HG02642 (cell line): ENCODE measurements around the gene LGMN.
"Not testable (repeated sequence)": the region's sequence is repeated elsewhere in the genome, so short reads cannot be mapped to it uniquely, and the experiment has no call there.

Experiments
- ATAC-seq: cut with Tn5 transposase; IDR thresholded peaks from one replicate; pipeline ENCODE4 v1.9.1; 2021; ENCODE audit warnings: mild to moderate bottlenecking; ENCODE audit not compliant: unreplicated experiment, poor library complexity

The LGMN gene

GRCh38 chr14:92748259-92749016, at the start of gene LGMN:
TSS of gene LGMN (minus strand) at chr14:92748627. CDS start at chr14:92732786, 15,841 bp downstream.
- peak; percentile 85 for ATAC-seq

DNA sequence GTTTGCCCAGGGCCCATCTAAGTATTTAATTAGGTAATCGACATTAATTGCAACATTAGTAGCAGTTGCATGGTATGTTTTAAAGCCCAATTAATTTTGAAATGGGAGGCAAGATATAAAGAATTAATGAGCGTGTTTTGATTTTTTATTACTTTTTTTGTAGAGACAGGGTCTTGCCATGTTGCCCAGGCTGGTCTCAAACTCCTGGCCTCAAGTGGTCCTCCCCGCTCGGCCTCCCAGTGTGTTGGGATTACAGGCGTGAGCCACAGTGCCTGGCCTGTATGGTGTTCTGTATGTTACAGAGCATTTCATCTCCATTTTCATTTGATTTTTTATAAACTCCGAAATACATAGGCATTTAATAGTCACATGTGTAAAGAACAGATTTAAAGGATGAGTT, 46.5 kb upstream of the LGMN start:
- no peak for ATAC-seq

- ATAC-seq = peak; percentile 7
These were observed 46.1 kb upstream of the LGMN start for GRCh38 chr14:92794547-92794941.

DNA sequence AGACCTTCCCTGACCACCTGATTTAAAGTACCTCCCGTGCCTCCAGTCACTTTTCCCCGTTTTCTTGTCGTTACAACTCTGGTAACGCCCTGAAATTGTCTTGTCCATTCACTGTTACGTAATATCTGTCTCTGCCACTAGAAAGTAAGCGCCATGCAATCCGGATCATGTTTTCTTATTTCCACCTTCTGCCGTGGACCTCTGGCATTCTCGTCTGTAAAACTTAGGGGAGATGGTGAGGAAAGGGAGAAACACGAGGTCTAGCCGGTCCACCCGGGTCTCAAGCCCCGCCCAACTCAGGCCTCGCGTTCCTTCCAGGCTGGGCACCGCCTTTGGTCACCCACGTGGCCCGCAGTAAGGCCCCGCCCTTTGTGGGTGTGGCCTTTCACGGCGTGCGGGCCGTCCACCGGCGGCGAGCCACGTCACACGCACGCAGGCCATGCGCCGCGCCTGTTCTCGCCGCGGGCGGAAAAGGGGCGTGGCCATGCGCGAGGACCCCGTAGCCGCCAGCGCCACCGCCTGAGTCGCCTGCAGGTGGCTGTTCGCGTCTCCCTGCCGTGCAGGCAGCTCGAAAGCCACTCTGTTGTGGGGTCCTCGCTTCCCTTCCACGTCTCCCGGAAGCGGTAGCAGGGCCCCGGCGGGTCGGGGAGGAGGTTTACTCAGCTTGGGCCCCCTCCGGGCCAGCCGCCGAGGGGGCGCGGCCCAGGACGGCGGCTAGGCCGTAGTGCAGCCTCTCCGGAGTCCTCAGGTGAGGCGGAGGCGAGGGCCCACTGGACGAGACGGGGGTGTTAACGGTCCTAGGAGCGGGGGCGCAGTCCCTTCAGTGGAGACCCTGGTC, 45.5 kb upstream of the LGMN start, which contains the start of gene GOLGA5:
Gene GOLGA5 (plus strand): TSS at position 597 of the 838 bp plus-strand sequence. CDS start 3,133 bp downstream, outside the sequence.
- ATAC-seq = peak; percentile 95

DNA sequence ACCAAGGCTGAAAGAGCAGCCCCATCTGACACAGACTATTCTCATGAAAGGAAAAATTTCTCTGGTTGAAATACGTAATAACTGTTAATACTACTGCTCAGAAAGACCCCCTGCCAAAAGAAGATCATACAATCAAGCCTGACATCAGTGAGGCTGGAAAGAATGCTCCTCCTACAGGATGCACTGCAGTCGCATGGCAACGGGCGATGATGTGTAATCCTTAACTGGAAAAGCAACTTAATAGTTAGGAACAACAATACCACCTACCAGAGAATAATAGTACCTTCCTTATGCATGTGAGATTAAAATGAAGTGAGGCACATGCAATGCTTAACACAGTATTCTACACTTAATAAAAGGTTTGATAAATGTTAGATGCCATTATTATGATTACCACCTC, 44.5 kb upstream of the LGMN start:
- no peak for ATAC-seq

- no peak for ATAC-seq
These were observed 41.1 kb upstream of the LGMN start for GRCh38 chr14:92789457-92790089.

- ATAC-seq = no peak
These were observed 39.1 kb upstream of the LGMN start for GRCh38 chr14:92787554-92787953.

DNA sequence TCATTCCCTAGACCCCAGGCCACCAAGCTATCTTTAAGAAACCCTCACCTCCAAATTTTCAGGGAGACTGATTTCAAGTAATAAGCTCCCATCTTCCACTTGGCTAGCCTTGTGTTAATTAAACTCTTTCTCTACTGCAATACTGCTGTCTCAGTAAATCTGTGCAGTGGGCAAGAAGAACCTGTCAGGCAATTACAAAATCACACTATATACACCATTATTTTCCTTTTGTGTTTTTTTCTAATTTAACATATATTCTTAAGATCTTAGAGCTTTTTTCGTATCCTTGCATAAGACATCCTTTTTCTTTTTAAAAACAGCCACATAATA, 38.0 kb upstream of the LGMN start:
- ATAC-seq = no peak

GRCh38 chr14:92785667-92786426, 37.4 kb upstream of the LGMN start:
- ATAC-seq = no peak

GRCh38 chr14:92783813-92784431, 35.5 kb upstream of the LGMN start:
- peak; percentile 43 for ATAC-seq

DNA sequence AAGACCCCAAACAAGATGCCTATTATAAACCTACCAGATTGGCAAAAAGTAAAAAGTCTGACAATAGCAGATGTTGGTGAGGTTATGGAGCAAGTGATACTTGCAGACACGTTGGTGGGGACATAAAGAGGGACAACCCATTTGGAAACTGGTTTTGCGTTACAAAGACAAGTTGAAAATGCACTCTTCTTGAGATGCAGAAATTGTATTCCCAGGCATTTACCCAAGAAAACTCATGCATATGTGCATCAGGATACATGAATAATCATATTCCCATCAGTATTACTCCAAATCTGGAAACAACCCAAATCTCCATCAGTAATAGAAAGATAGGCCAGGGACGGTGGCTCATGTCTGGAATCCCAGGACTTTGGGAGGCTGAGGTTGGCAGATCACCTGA, 32.9 kb upstream of the LGMN start:
- ATAC-seq = no peak

DNA sequence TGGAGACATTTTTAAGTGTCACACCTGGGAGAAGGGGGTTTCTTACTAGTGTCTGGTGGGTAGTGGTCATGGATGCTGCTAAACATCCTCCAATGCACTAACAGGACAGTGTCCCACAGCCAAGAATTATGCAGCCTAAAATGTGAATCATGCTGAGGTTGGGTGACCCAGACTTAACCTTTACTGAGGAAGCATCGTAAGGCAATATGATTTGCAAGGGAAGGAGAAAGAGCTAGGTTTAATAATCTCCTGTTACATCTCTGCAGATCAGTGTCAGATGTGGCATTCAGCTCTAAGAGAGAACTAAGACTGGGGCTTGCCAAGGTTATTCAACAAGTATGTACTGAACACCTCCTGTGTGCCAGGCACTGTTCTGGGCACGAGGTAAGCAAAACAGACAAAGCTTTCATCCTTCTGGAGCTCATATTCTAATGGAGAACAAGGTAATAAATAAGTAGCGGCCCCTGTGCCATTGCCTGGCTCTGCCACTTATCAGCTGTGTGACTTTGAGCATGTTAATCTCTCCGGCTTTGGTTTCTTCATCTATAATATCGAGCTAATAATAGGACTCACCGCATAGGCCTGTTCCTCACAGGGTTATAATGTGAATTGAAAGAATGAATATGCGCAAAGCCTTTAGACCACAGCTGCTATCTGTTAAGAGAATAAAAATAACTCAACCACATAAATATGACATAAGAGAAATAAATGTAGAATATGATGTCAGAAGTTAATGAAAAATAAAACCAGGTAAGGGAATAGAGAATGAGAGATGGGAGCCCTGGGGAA, 32.2 kb upstream of the LGMN start:
- ATAC-seq = no peak

GRCh38 chr14:92778868-92779565, 30.6 kb upstream of the LGMN start:
- not testable (repeated sequence) for ATAC-seq

DNA sequence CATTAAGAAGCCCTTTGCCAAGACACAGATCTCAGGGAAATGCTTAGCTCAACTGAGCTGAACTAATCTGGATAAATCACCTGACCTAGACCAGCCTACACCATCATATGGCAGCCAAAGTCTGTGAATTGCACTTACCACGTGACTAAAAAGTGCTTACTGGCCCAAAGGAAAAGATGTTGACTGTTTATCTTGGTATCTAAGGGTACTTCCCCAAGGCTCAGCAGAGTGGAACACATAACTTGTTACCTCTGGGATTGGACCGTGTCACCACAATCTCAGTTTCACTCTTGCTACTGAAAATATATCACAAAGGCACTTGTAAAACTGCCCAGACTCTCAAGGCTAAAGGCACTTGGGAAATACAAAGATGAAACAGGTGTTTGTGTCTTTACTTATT, 26.9 kb upstream of the LGMN start:
- peak; percentile 94 for ATAC-seq

- no peak for ATAC-seq
These were observed 26.1 kb upstream of the LGMN start for GRCh38 chr14:92774572-92774971.

DNA sequence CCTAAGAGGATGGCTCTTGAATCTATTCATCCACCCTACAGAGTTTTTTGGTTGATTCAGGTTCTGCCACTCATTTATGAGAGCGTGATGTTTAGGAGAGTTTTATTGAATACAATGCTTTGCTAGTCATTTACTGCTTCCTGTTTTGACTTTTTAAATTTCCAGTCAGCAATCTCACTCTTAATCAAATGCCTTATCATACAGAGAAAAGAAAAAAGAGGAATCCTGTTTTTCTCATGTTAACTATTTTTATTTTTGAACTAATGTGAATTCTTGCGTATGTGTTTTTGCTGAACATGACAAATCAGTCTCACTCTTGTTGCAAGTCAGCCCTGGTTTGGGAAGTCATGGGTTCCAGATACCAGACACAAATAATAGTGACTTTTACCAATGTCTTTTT, 22.1 kb upstream of the LGMN start:
- no peak for ATAC-seq

DNA sequence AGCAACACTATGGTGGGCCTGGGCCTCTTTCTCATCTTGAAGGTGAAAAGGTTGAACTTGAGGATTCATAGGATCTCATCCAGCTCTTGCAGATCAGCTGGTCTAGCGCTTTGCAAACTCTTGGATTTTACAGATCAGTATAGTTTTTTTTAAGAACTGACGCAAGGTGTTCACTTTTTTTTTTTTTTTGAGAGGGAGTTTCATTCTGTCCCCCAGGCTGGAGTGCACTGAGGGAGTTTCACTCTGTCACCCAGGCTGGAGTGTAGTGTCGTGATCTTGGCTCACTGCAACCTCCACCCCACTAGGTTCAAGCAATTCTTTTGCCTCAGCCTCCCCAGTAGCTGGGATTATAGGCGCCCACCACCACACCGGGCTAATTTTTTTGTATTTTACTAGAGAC, 20.4 kb upstream of the LGMN start:
- ATAC-seq = no peak

DNA sequence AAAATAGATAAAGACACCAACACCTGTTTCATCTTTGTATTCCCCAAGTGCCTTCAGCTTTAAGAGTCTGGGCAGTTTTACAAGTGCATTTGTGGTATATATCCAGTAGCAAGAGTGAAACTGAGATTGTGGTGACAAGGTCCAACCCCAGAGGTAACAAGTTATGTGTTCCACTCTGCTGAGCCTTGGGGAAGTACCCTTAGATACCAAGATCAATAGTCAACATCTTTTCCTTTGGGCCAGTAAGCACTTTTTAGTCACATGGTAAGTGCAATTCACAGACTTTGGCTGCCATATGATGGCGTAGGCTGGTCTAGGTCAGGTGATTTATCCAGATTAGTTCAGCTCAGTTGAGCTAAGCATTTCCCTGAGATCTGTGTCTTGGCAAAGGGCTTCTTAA, 19.8 kb upstream of the LGMN start:
- peak; percentile 84 for ATAC-seq
